Keratinocyte (primary cell): Measurements from ENCODE around the gene LMAN2L. TPM values are rescaled to one million over a fixed set of nuclear protein-coding genes. Genes with fewer than 3 reads are reported as not detected.

Experiments
- DNase-seq: peaks from one replicate; pipeline ENCODE4 v3.0.0-alpha.2; 2011; ENCODE audit warnings: low read depth, missing footprints, low spot score
- FAIRE-seq: peaks from 2 replicates; lab custom pipeline; 2011; peaks lifted over from hg19 to GRCh38; lab: Jason Lieb, UNC
- H2AFZ ChIP-seq: 2 replicates; pipeline ENCODE4 v1.6.0; 2012; ENCODE audit warnings: low read length, control low read depth, inconsistent platforms; ENCODE audit not compliant: control insufficient read depth
- H3K27ac ChIP-seq: 2 replicates; pipeline ENCODE4 v1.5.1; 2011; ENCODE audit warnings: low read length; ENCODE audit not compliant: control insufficient read depth, insufficient read depth
- H3K27me3 ChIP-seq: 3 replicates; pipeline ENCODE4 v1.6.0; 2011; ENCODE audit warnings: low read length; ENCODE audit not compliant: control insufficient read depth, insufficient read depth; ENCODE audit errors: extremely low read depth
- H3K36me3 ChIP-seq, 2 experiments: 2 replicates in 1 of 2; 3 replicates in 1 of 2; pipeline ENCODE4 v1.5.1; 2011; ENCODE audit warnings: low read length in 2 of 2, mild to moderate bottlenecking in 1 of 2; ENCODE audit not compliant: control insufficient read depth in 2 of 2, insufficient read depth in 2 of 2; ENCODE audit errors: extremely low read depth in 1 of 2
- H3K4me1 ChIP-seq: 3 replicates; pipeline ENCODE4 v1.5.1; 2011; ENCODE audit warnings: low read length; ENCODE audit not compliant: control insufficient read depth, insufficient read depth; ENCODE audit errors: extremely low read depth
- H3K4me2 ChIP-seq: 3 replicates; pipeline ENCODE4 v1.6.0; 2011; ENCODE audit warnings: low read depth, low read length; ENCODE audit not compliant: control insufficient read depth, insufficient read depth; ENCODE audit errors: extremely low read depth
- H3K4me3 ChIP-seq, 3 experiments: fragments of 200-600 bp in 1 of 3; sonication (generic) in 1 of 3; 2 replicates in 2 of 3; 3 replicates in 1 of 3; pipeline ENCODE4 v1.5.1; 2011 to 2016; ENCODE audit warnings: low read length in 3 of 3, mild to moderate bottlenecking in 3 of 3, control low read depth in 2 of 3, inconsistent platforms in 1 of 3, low read depth in 1 of 3, mixed read lengths in 1 of 3, mixed run types in 1 of 3, moderate library complexity in 1 of 3; ENCODE audit not compliant: control insufficient read depth in 2 of 3, insufficient read depth in 2 of 3; ENCODE audit errors: extremely low read depth in 1 of 3
- H3K79me2 ChIP-seq: 2 replicates; pipeline ENCODE4 v1.6.0; 2012; ENCODE audit warnings: low read length; ENCODE audit not compliant: control insufficient read depth, insufficient read depth
- H3K9ac ChIP-seq: 3 replicates; pipeline ENCODE4 v1.6.0; 2011; ENCODE audit warnings: low read length; ENCODE audit not compliant: control insufficient read depth, insufficient read depth; ENCODE audit errors: extremely low read depth
- H3K9me1 ChIP-seq: 3 replicates; pipeline ENCODE4 v1.6.0; 2011; ENCODE audit warnings: low read length; ENCODE audit not compliant: control insufficient read depth, insufficient read depth; ENCODE audit errors: extremely low read depth
- H3K9me3 ChIP-seq: 2 replicates; pipeline ENCODE4 v1.5.1; 2012; ENCODE audit warnings: low read depth, low read length; ENCODE audit not compliant: control insufficient read depth
- H4K20me1 ChIP-seq: 3 replicates; pipeline ENCODE4 v1.6.0; 2011; ENCODE audit warnings: low read length; ENCODE audit not compliant: control insufficient read depth, insufficient read depth; ENCODE audit errors: extremely low read depth
- EZH2 ChIP-seq: IDR thresholded peaks from one replicate; pipeline ENCODE4 v1.6.1; 2012; ENCODE audit warnings: inconsistent platforms, mild to moderate bottlenecking, low read length, moderate library complexity
- dilution Hi-C: fragments of 300-500 bp; cut with MboI; formaldehyde crosslinking; loops from one replicate; pipeline ENCODE4 v1.7.0; 2020; ENCODE audit warnings: low sequenced_read_pairs; ENCODE audit not compliant: extremely low pct_ligation_motif_present
- polyA plus RNA-seq, 5 experiments: library from polyadenylated mRNA; depleted of rRNA in 3 of 5; stranded (reverse) in 3 of 5; stranded (forward) in 1 of 5; unstranded in 1 of 5; fragments of >200 nt; gene quantifications; 1 replicate in 1 of 5; 2 replicates in 3 of 5; 3 replicates in 1 of 5; pipeline versions ENCODE4 v1.2.1 to v1.2.3, GENCODE V29; 2011 to 2012; ENCODE audit warnings: missing spikeins in 2 of 5, low read depth in 1 of 5, low replicate concordance in 1 of 5
- TF ChIP-seq, protein P1 (sequence below), 3 experiments: IDR thresholded peaks in 1 of 3; conservative IDR thresholded peaks in 1 of 3; optimal IDR thresholded peaks in 1 of 3; 2 replicates in 2 of 3; 3 replicates in 1 of 3; pipeline versions ENCODE3 to v1.5.1; 2011; ENCODE audit warnings: low read length in 3 of 3, mild to moderate bottlenecking in 3 of 3, moderate library complexity in 2 of 3, control low read depth in 1 of 3, inconsistent platforms in 1 of 3; ENCODE audit not compliant: insufficient read depth in 2 of 3; ENCODE audit errors: extremely low read depth in 1 of 3

Gene LMAN2L
- polyA plus RNA-seq, 1 donor (not counting 4 experiments of a cell fraction or from before 2014, with no cell fraction given), result 20.7 TPM

DNA sequence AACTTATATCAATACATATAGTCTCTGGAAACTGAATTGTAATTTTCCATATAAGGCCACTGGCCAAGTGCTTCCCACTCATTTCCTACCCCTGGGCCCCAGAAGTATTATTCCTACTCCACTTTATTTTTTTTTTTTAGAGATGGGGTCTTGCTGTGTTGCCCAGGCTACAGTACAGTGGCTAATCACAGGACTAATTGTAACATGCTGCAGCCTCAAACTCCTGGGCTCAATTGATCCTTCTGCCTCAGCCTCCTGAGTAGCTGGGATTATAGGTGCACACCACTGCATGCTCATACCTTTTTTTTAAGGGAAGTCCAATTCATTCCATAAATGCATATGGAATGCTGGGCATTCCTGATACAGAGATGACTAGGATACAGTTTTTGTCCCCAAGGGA lies 14.5 kb upstream of the LMAN2L start:
- Histone ChIP-seq H3K36me3 (no peaks in the 10 kb centered on the region), H3K79me2 (no peaks in the 10 kb centered on the region), H3K27me3 (no peaks in the 10 kb centered on the region), H3K4me2 (no peak overlapping the region), H3K9me1 (no peaks in the 10 kb centered on the region), H3K4me3 (no peak overlapping the region), H3K4me1 (peaks cover 14% of the 10 kb centered on the region), H2AFZ (no peak overlapping the region), H3K9ac (no peak overlapping the region), H4K20me1 (no peaks in the 10 kb centered on the region), H3K27ac (no peak overlapping the region), H3K9me3 (no peaks in the 10 kb centered on the region)
- DNase-seq (no peak), FAIRE-seq (no peak)
- dilution Hi-C loops, result no loop called here
- TF ChIP-seq, protein P1, sequence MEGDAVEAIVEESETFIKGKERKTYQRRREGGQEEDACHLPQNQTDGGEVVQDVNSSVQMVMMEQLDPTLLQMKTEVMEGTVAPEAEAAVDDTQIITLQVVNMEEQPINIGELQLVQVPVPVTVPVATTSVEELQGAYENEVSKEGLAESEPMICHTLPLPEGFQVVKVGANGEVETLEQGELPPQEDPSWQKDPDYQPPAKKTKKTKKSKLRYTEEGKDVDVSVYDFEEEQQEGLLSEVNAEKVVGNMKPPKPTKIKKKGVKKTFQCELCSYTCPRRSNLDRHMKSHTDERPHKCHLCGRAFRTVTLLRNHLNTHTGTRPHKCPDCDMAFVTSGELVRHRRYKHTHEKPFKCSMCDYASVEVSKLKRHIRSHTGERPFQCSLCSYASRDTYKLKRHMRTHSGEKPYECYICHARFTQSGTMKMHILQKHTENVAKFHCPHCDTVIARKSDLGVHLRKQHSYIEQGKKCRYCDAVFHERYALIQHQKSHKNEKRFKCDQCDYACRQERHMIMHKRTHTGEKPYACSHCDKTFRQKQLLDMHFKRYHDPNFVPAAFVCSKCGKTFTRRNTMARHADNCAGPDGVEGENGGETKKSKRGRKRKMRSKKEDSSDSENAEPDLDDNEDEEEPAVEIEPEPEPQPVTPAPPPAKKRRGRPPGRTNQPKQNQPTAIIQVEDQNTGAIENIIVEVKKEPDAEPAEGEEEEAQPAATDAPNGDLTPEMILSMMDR (optimal IDR thresholded peaks at IDR 0.05 in 1 of 3, IDR thresholded peaks at IDR 0.05 in 1 of 3, conservative IDR thresholded peaks at IDR 0.05 in 1 of 3; ENCODE audit: extremely low read depth in 1 of 3, insufficient read depth in 2 of 3, low read length in 3 of 3), result no peak
- TF ChIP-seq EZH2, result no peak

DNA sequence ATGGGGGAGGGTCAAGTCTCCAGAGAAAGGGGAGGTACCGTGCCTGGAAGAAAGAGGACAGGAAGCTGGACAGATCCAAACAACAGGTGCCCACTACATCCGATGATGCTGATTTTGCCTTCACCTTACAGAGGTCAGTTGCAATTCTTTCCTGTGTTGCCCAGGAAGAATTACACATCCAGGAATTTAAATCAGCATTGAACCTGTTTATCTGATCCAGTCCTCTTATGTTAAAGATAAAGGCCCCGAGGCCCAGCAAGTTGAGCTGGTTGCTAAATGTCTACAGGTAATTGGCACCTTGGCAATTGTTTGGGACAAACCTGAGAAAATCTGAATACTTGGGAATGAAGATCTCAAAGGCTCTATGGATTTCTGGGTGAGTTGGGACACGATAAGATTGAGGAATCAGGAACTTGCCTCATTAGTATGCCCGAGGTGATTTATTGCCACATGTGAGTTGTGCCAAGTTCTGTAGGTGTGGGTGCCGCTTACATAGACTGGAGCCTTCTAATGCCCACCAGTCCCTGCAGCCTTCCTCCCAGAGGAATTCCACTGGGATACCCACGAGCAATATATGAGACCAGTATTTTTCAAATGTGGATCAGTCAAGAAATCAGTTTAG lies 13.9 kb upstream of the LMAN2L start:
- dilution Hi-C loops, result no loop called here
- H3K9me1 ChIP-seq, result no peaks in the 10 kb centered on the region
- no peak overlapping the region for H3K9ac ChIP-seq
- H3K36me3 ChIP-seq, result no peaks in the 10 kb centered on the region
- DNase-seq, result no peak
- no peaks in the 10 kb centered on the region for H3K27me3 ChIP-seq
- H3K4me1 ChIP-seq, result peaks cover 14% of the 10 kb centered on the region
- H3K79me2 ChIP-seq, result no peaks in the 10 kb centered on the region
- H2AFZ ChIP-seq, result no peak overlapping the region
- H4K20me1 ChIP-seq, result no peaks in the 10 kb centered on the region
- no peak overlapping the region for H3K27ac ChIP-seq
- FAIRE-seq, result no peak
- no peaks in the 10 kb centered on the region for H3K9me3 ChIP-seq
- no peak overlapping the region for H3K4me3 ChIP-seq
- H3K4me2 ChIP-seq, result no peak overlapping the region
- TF ChIP-seq, protein P1 (optimal IDR thresholded peaks at IDR 0.05 in 1 of 3, IDR thresholded peaks at IDR 0.05 in 1 of 3, conservative IDR thresholded peaks at IDR 0.05 in 1 of 3; ENCODE audit: extremely low read depth in 1 of 3, insufficient read depth in 2 of 3, low read length in 3 of 3), result no peak
- no peak for TF ChIP-seq EZH2
